HepG2 (cell line): ENCODE data around the gene SGCD. TPM values are rescaled to one million over a fixed set of nuclear protein-coding genes. Genes with fewer than 3 reads are reported as not detected.

Source experiments
- ATAC-seq: fragments of 200-7000 bp; cut with Tn5 transposase; 3 replicates; pipeline ENCODE4 v1.9.1; 2020; ENCODE audit warnings: mild to moderate bottlenecking, moderate library complexity
- BruUV-seq: library from RNA; stranded (reverse); fragments of 400-500 nt; replicated peaks from 2 replicates; lab custom pipeline; 2021; lab: Mats Ljungman, UMichigan
- CTCF ChIA-PET: fragments of 300-600 bp; formaldehyde crosslinking; extraction: SDS; loops from one replicate; lab custom pipeline; 2021; ENCODE audit warnings: low total read pairs, inconsistent platforms, low intra/inter-chr PET ratio; lab: Yijun Ruan, JAX
- POLR2A ChIA-PET: fragments of 350-600 bp; sonication (Branson Sonifier 250); formaldehyde crosslinking; loops from one replicate; lab custom pipeline; 2020; ENCODE audit warnings: antibody characterized with exemption, inconsistent platforms; lab: Yijun Ruan, JAX
- DNase-seq: peaks from one replicate; pipeline ENCODE4 v3.0.0-alpha.2; 2015; ENCODE audit warnings: low spot score
- FAIRE-seq: peaks from 3 replicates; lab custom pipeline; 2011; peaks lifted over from hg19 to GRCh38; lab: Jason Lieb, UNC
- H2AFZ ChIP-seq: one replicate; pipeline ENCODE4 v1.6.1; 2011; ENCODE audit warnings: low read length, inconsistent platforms
- H3K27ac ChIP-seq: fragments of 300-600 bp; 3 replicates; pipeline ENCODE4 v1.8.0; 2011; ENCODE audit warnings: mixed run types, mild to moderate bottlenecking, mixed read lengths, low read length, inconsistent platforms; ENCODE audit not compliant: insufficient read depth; ENCODE audit errors: extremely low read length
- H3K27me3 ChIP-seq, 2 experiments: fragments of 200-600 bp in 1 of 2; 2 replicates in 1 of 2; 3 replicates in 1 of 2; pipeline versions ENCODE4 v1.6.0 to v1.8.0; 2011; ENCODE audit warnings: low read length in 2 of 2, mild to moderate bottlenecking in 2 of 2, moderate library complexity in 2 of 2, inconsistent platforms in 1 of 2; ENCODE audit not compliant: insufficient read depth in 2 of 2, control insufficient read depth in 1 of 2
- H3K36me3 ChIP-seq, 2 experiments: fragments of 200-600 bp in 1 of 2; replicated peaks in 1 of 2; 2 replicates in 1 of 2; 3 replicates in 1 of 2; pipeline versions ENCODE4 v1.5.1 to v1.8.0; 2011; ENCODE audit warnings: low read length in 2 of 2, inconsistent platforms in 1 of 2; ENCODE audit not compliant: insufficient read depth in 2 of 2, control insufficient read depth in 1 of 2
- H3K4me1 ChIP-seq: 2 replicates; pipeline ENCODE4 v1.5.1; 2012; ENCODE audit warnings: low read length, inconsistent platforms; ENCODE audit not compliant: insufficient read depth
- H3K4me2 ChIP-seq: 2 replicates; pipeline ENCODE4 v1.6.0; 2011; ENCODE audit warnings: low read depth, low read length, inconsistent platforms
- H3K4me3 ChIP-seq, 3 experiments: fragments of 200-600 bp in 1 of 3; sonication (generic), shearing (Covaris generic) in 1 of 3; replicated peaks in 1 of 3; 2 replicates each; pipeline ENCODE4 v1.5.1; 2011 to 2016; ENCODE audit warnings: low read length in 3 of 3, inconsistent platforms in 2 of 3, low read depth in 2 of 3, mild to moderate bottlenecking in 2 of 3, control low read depth in 1 of 3, mixed read lengths in 1 of 3; ENCODE audit not compliant: insufficient read depth in 1 of 3
- H3K79me2 ChIP-seq: one replicate; pipeline ENCODE4 v1.6.1; 2011; ENCODE audit warnings: low read length, inconsistent platforms; ENCODE audit not compliant: insufficient read depth
- H3K9ac ChIP-seq: 2 replicates; pipeline ENCODE4 v1.6.0; 2011; ENCODE audit warnings: mild to moderate bottlenecking, low read depth, low read length, inconsistent platforms; ENCODE audit not compliant: insufficient read depth
- H3K9me3 ChIP-seq: 2 replicates; pipeline ENCODE4 v1.5.1; 2012; ENCODE audit warnings: mild to moderate bottlenecking, low read length
- H4K20me1 ChIP-seq: 2 replicates; pipeline ENCODE4 v1.6.0; 2011; ENCODE audit warnings: inconsistent platforms, mild to moderate bottlenecking, low read length, moderate library complexity; ENCODE audit not compliant: insufficient read depth
- CHD2 ChIP-seq: IDR thresholded peaks from 2 replicates; pipeline ENCODE4 v1.6.1; 2011; ENCODE audit warnings: low read depth, low read length, improper control_type of control experiment
- ETV6 ChIP-seq: sonication (generic); formaldehyde crosslinking; conservative IDR thresholded peaks from 2 replicates; pipeline ENCODE4 v1.4.0; 2020; ENCODE audit warnings: missing genetic modification reagents
- JUN ChIP-seq: sonication (generic); formaldehyde crosslinking; IDR thresholded peaks from 2 replicates; pipeline ENCODE4 v1.4.0; 2020; ENCODE audit warnings: mild to moderate bottlenecking, missing genetic modification reagents
- KLF11 ChIP-seq: IDR thresholded peaks from 2 replicates; pipeline ENCODE4 v1.6.1; 2016; ENCODE audit warnings: missing compliant biosample characterization
- NCOA2 ChIP-seq: sonication (generic); formaldehyde crosslinking; IDR thresholded peaks from 2 replicates; pipeline ENCODE4 v1.8.0; 2022; ENCODE audit warnings: inconsistent platforms
- PTBP1 ChIP-seq: fragments of 200-400 bp; formaldehyde crosslinking; IDR thresholded peaks from 2 replicates; pipeline ENCODE4 v1.6.1; 2018; ENCODE audit warnings: low read length, low read depth; ENCODE audit not compliant: poor library complexity, severe bottlenecking
- REL ChIP-seq: sonication (generic); formaldehyde crosslinking; conservative IDR thresholded peaks from 2 replicates; pipeline ENCODE4 v1.8.0; 2022; ENCODE audit warnings: mild to moderate bottlenecking, missing genetic modification reagents, moderate library complexity
- STAG1 ChIP-seq: sonication (generic); formaldehyde crosslinking; IDR thresholded peaks from 2 replicates; pipeline ENCODE4 v1.4.0; 2020; ENCODE audit warnings: missing genetic modification reagents
- TP53 ChIP-seq: sonication (generic); formaldehyde crosslinking; conservative IDR thresholded peaks from 2 replicates; pipeline ENCODE4 v1.4.0; 2020; ENCODE audit warnings: missing genetic modification reagents
- ZBTB3 ChIP-seq: sonication (generic); formaldehyde crosslinking; IDR thresholded peaks from 2 replicates; pipeline ENCODE4 v1.4.0; 2020; ENCODE audit warnings: low read depth, mild to moderate bottlenecking, moderate library complexity, missing genetic modification reagents, borderline replicate concordance
- ZNF430 ChIP-seq: sonication (generic); formaldehyde crosslinking; IDR thresholded peaks from 2 replicates; pipeline ENCODE4 v1.9.0; 2021; ENCODE audit warnings: mild to moderate bottlenecking, missing genetic modification reagents
- ZNF570 ChIP-seq: sonication (generic); formaldehyde crosslinking; IDR thresholded peaks from 2 replicates; pipeline ENCODE4 v1.4.0; 2020; ENCODE audit warnings: mild to moderate bottlenecking, missing genetic modification reagents, borderline replicate concordance
- ZNF605 ChIP-seq: sonication (generic); formaldehyde crosslinking; IDR thresholded peaks from 2 replicates; pipeline ENCODE4 v1.8.0; 2022; ENCODE audit warnings: mild to moderate bottlenecking, missing genetic modification reagents
- ZNF639 ChIP-seq: conservative IDR thresholded peaks from 2 replicates; pipeline ENCODE4 v1.6.1; 2018; ENCODE audit warnings: missing genetic modification reagents
- ZSCAN22 ChIP-seq: sonication (generic); formaldehyde crosslinking; IDR thresholded peaks from 2 replicates; pipeline ENCODE4 v1.4.0; 2020; ENCODE audit warnings: mild to moderate bottlenecking, missing genetic modification reagents
- ZSCAN30 ChIP-seq: sonication (generic); formaldehyde crosslinking; IDR thresholded peaks from 2 replicates; pipeline ENCODE4 v1.5.0; 2020; ENCODE audit warnings: mild to moderate bottlenecking, missing genetic modification reagents
- WGBS: methylation state at CpG from one replicate; pipeline ENCODE4 v1.1.6; 2017; ENCODE audit warnings: low lambda C conversion rate; 5-methylcytosine and 5-hydroxymethylcytosine counted together
- in situ Hi-C: cut with HindIII; loops from 2 replicates; pipeline ENCODE4 v1.10.0; 2017; ENCODE audit warnings: low pct_unique_long_range_greater_than_20kb; ENCODE audit not compliant: extremely low pct_ligation_motif_present
- intact Hi-C: fragments of 100-400 bp; cut with micrococcal nuclease; formaldehyde crosslinking; loops from one replicate; pipeline ENCODE4 v1.10.0; 2022; ENCODE audit not compliant: unreplicated experiment
- polyA plus RNA-seq, 8 experiments: library from polyadenylated mRNA; depleted of rRNA in 3 of 8; stranded (reverse) in 7 of 8; unstranded in 1 of 8; fragments of >200 nt; fragmentation: Illumina TruSeq in 4 of 8; extraction: Trizol in 4 of 8; gene quantifications; 2 replicates each; pipeline versions ENCODE4 v1.2.1 to v1.2.3, GENCODE V29; 2011 to 2016; ENCODE audit warnings: low read depth in 4 of 8, missing spikeins in 1 of 8, mixed read lengths in 1 of 8; ENCODE audit not compliant: insufficient read depth in 1 of 8
- total RNA-seq, 5 experiments: library from RNA; depleted of rRNA; stranded (reverse); fragments of >200 nt; fragmentation: Illumina TruSeq; extraction: Trizol; gene quantifications; 2 replicates each; pipeline ENCODE4 v1.2.3, GENCODE V29; 2016; ENCODE audit warnings: low read depth in 1 of 5

SGCD gene
- total and polyA plus RNA-seq, 2 of the 13 experiments (the other 11 are each of a cell fraction or from before 2014, with no cell fraction given), result not detected

DNA sequence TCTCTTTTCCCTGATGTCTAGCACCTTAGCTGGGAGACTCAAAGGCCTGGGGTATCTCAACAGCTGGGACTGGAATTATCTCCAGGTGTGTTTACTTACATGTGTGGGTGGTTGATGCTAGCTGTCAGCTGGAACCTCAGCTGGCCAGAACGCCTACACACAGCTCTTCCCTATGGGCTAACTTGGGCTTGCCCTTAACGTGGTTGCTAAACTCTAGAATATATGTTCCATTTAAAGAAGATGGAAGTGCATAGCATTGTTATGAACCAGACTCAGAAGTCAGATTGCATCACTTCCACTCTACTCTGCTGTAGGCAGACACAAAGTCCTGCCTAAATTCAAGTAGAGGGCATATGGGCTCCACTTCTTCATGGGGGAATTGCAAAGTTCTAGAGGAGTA is 29.3 kb downstream of the SGCD start (continued):
- TF ChIP-seq ZNF639 (CRISPR knock-in tag), result no peak
- TF ChIP-seq ZNF430 (CRISPR knock-in tag), result no peak

- intact Hi-C loops (loop anchor here (10.0 kb wide), 1 partner anchor 255 kb away; no protein-coding TSS in a partner anchor), in situ Hi-C loops (no loop called here)
- H3K36me3 ChIP-seq, result no peaks in the 10 kb centered on the region
- POLR2A ChIA-PET, result no interaction called here
- no peak overlapping the region for H3K9ac ChIP-seq
- H4K20me1 ChIP-seq, result no peaks in the 10 kb centered on the region
- no peak for FAIRE-seq
- no TSS peak for BruUV-seq
- no peak for ATAC-seq
- H3K27ac ChIP-seq, result no peak overlapping the region
- H2AFZ ChIP-seq, result no peak overlapping the region
- TF ChIP-seq ETV6 (CRISPR knock-in tag), result no peak
- TF ChIP-seq CHD2, result no peak
- no peaks in the 10 kb centered on the region for H3K79me2 ChIP-seq
- no peak for DNase-seq
- no peak overlapping the region for H3K4me2 ChIP-seq
- H3K4me3 ChIP-seq, result no peak overlapping the region
- no peaks in the 10 kb centered on the region for H3K27me3 ChIP-seq
- 0% methylated on average over 1 of the region's 1 CpG for WGBS
- CTCF ChIA-PET, result no interaction called here
- no peaks in the 10 kb centered on the region for H3K9me3 ChIP-seq
- no peaks in the 10 kb centered on the region for H3K4me1 ChIP-seq
These were observed 32.5 kb downstream of the SGCD start for GRCh38 chr5:156359476-156359875.

DNA sequence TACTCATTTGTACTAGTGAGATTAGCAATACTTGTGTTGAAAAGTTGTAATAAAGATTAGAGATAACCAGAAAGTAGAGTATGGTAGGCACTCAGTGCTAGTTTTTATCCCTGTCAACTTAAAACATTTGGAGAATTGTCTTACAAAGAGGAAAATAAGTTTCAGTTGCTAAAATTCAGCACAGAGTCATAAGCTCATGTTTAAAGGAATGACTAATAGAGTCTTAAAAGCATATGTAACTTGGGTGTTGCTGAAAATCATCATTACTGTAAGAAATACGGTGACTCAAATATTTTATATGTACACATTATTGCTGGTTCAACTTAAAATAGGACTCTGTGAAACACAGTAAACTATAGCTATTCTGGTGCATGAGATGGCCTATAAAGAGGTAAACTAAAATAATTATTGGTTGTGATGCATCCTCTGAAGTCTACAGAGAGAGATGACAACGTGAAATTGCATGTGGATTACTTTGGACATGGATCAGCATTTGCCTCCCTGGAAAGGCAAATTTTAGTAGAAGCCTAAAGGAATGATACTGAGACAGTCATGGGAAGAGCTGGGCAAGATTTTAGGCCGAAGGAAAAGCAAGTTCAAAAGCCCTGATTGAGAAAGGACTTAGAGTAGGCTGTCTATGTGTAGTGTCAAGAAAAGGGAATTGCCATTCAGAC is 34.6 kb downstream of the SGCD start:
- no peak overlapping the region for H3K27ac ChIP-seq
- H2AFZ ChIP-seq, result no peak overlapping the region
- H3K36me3 ChIP-seq, result no peaks in the 10 kb centered on the region
- BruUV-seq, result no TSS peak
- in situ Hi-C loops (no loop called here), intact Hi-C loops (no loop called here)
- no peaks in the 10 kb centered on the region for H3K27me3 ChIP-seq
- no peak overlapping the region for H3K4me3 ChIP-seq
- no peak for DNase-seq
- no peaks in the 10 kb centered on the region for H3K9me3 ChIP-seq
- 2% methylated on average over 3 of the region's 3 CpGs for WGBS
- FAIRE-seq, result no peak
- POLR2A ChIA-PET, result no interaction called here
- no peak for ATAC-seq
- H3K79me2 ChIP-seq, result no peaks in the 10 kb centered on the region
- no peak overlapping the region for H3K9ac ChIP-seq
- CTCF ChIA-PET, result no interaction called here
- no peak overlapping the region for H3K4me2 ChIP-seq
- no peaks in the 10 kb centered on the region for H3K4me1 ChIP-seq
- no peaks in the 10 kb centered on the region for H4K20me1 ChIP-seq
- TF ChIP-seq KLF11 (CRISPR knock-in tag) (no peak), TP53 (CRISPR knock-in tag) (no peak), STAG1 (CRISPR knock-in tag) (no peak), ZBTB3 (CRISPR knock-in tag) (no peak), ZNF570 (no peak), ZSCAN22 (no peak), PTBP1 (no peak), REL (CRISPR knock-in tag) (no peak), JUN (CRISPR knock-in tag) (no peak), ZNF605 (CRISPR knock-in tag) (no peak), NCOA2 (no peak), ZSCAN30 (no peak)
